Astrocyte of the spinal cord (primary cell): ENCODE results near the gene KIF4A.

ENCODE experiments used
- DNase-seq: peaks from one replicate; pipeline ENCODE4 v3.0.0; 2011; ENCODE audit warnings: low read depth, low spot score
- H3K4me3 ChIP-seq: 2 replicates; pipeline ENCODE4 v1.5.1; 2011; ENCODE audit warnings: low read depth, mild to moderate bottlenecking, low read length, moderate library complexity
- CTCF ChIP-seq: IDR thresholded peaks from 2 replicates; pipeline ENCODE4 v1.5.1; 2012; ENCODE audit warnings: low read depth, mild to moderate bottlenecking, low read length, inconsistent platforms
- in situ Hi-C: cut with HindIII; loops from 2 replicates; pipeline ENCODE4 v1.10.0; 2017; ENCODE audit warnings: low sequenced_read_pairs

Gene KIF4A

GRCh38 chrX:70454441-70455365 lies 164.8 kb downstream of the KIF4A start:
- in situ Hi-C loops, result no loop called here
- peak; percentile 94 for TF ChIP-seq CTCF

GRCh38 chrX:70455366-70456202 lies 165.7 kb downstream of the KIF4A start:
- peak overlapping the region; percentile 53 for H3K4me3 ChIP-seq
- no peak for DNase-seq
- in situ Hi-C loops, result no loop called here
- TF ChIP-seq CTCF, result no peak

More at GRCh38 chrX:70454441-70455365, 164.8 kb downstream of the KIF4A start:
- peak; percentile 67 for DNase-seq
- peak overlapping the region; percentile 53 for H3K4me3 ChIP-seq

GRCh38 chrX:70456256-70456655 lies 166.4 kb downstream of the KIF4A start:
- H3K4me3 ChIP-seq, result peak overlapping the region; percentile 53
- TF ChIP-seq CTCF, result no peak
- DNase-seq, result no peak
- in situ Hi-C loops, result no loop called here

GRCh38 chrX:70461026-70461425 lies 171.1 kb downstream of the KIF4A start:
- no peak for TF ChIP-seq CTCF
- in situ Hi-C loops, result no loop called here
- no peak for DNase-seq
- no peak overlapping the region for H3K4me3 ChIP-seq

GRCh38 chrX:70464051-70464450 lies 174.1 kb downstream of the KIF4A start:
- H3K4me3 ChIP-seq, result no peak overlapping the region
- in situ Hi-C loops, result no loop called here
- DNase-seq, result no peak

More at GRCh38 chrX:70464051-70464450, 174.1 kb downstream of the KIF4A start:
- no peak for TF ChIP-seq CTCF
